K562 (cell line): ENCODE data around the gene CBFA2T2.

Experiments
- CTCF ChIP-seq, 3 experiments: IDR thresholded peaks in 2 of 3; conservative IDR thresholded peaks in 1 of 3; 2 replicates each; pipeline ENCODE4 v1.5.1; 2011 to 2012; ENCODE audit warnings: low read length in 3 of 3, mild to moderate bottlenecking in 3 of 3, control low read depth in 2 of 3, improper control_type of control experiment in 1 of 3, inconsistent platforms in 1 of 3, low read depth in 1 of 3, mixed read lengths in 1 of 3, moderate library complexity in 1 of 3; ENCODE audit not compliant: insufficient read depth in 2 of 3
- E2F1 ChIP-seq: sonication (generic); formaldehyde crosslinking; IDR thresholded peaks from 2 replicates; pipeline ENCODE4 v1.8.1; 2023; ENCODE audit warnings: mild to moderate bottlenecking, missing genetic modification reagents, moderate library complexity
- KAT7 ChIP-seq: sonication (generic); formaldehyde crosslinking; IDR thresholded peaks from 2 replicates; pipeline ENCODE4 v1.8.0; 2022; ENCODE audit warnings: missing genetic modification reagents, mild to moderate bottlenecking, borderline replicate concordance
- MLX ChIP-seq, 2 experiments: fragments of 450-650 bp in 1 of 2; sonication (generic) in 1 of 2; formaldehyde crosslinking; conservative IDR thresholded peaks; 2 replicates each; pipeline versions ENCODE4 v1.4.0 to v1.8.1; 2020 to 2022; ENCODE audit warnings: mild to moderate bottlenecking in 1 of 2, missing genetic modification reagents in 1 of 2
- POLR2A ChIP-seq: fragments of 450-650 bp; conservative IDR thresholded peaks from 2 replicates; pipeline ENCODE4 v1.6.1; 2016
- POLR2AphosphoS5 ChIP-seq: IDR thresholded peaks from 2 replicates; pipeline ENCODE4 v1.6.1; 2011; ENCODE audit warnings: mild to moderate bottlenecking, low read depth, low read length, moderate library complexity; ENCODE audit not compliant: control insufficient read depth, insufficient read depth
- SAFB ChIP-seq: fragments of 200-400 bp; formaldehyde crosslinking; IDR thresholded peaks from 2 replicates; pipeline ENCODE4 v1.6.1; 2017; ENCODE audit warnings: low read depth, low read length, borderline replicate concordance
- ZBTB26 ChIP-seq: fragments of 450-650 bp; formaldehyde crosslinking; IDR thresholded peaks from 2 replicates; pipeline ENCODE4 v1.4.0; 2022; ENCODE audit warnings: missing genetic modification characterization
- ZBTB43 ChIP-seq: sonication (generic); formaldehyde crosslinking; IDR thresholded peaks from 2 replicates; pipeline ENCODE4 v1.8.0; 2023; ENCODE audit warnings: mild to moderate bottlenecking, missing genetic modification reagents
- ZNF146 ChIP-seq: IDR thresholded peaks from one replicate; pipeline ENCODE4 v1.6.1; 2018; ENCODE audit warnings: missing compliant biosample characterization; ENCODE audit not compliant: unreplicated experiment
- ZNF165 ChIP-seq: fragments of 250-450 bp; sonication (Bioruptor Pico); IDR thresholded peaks from 2 replicates; pipeline ENCODE4 v1.4.0; 2020; ENCODE audit warnings: borderline replicate concordance
- ZNF76 ChIP-seq: fragments of 250-450 bp; sonication (Bioruptor Pico); IDR thresholded peaks from 2 replicates; pipeline ENCODE4 v1.4.0; 2020; ENCODE audit warnings: mild to moderate bottlenecking, moderate library complexity, borderline replicate concordance

GRCh38 chr20:33675136-33675959 lies 185.5 kb downstream of the CBFA2T2 start:
- TF ChIP-seq ZBTB43, result no peak
- no peak for TF ChIP-seq SAFB
- TF ChIP-seq E2F1 (CRISPR knock-in tag), result no peak
- 0 out of 2 replicates have a peak, but pooled peaks have one; percentile 3 for TF ChIP-seq POLR2AphosphoS5
- no peak for TF ChIP-seq POLR2A
- TF ChIP-seq MLX (CRISPR knock-in tag; conservative IDR thresholded peaks at IDR 0.05), result no peak
- TF ChIP-seq ZNF76, result no peak
- TF ChIP-seq KAT7 (CRISPR knock-in tag), result no peak
- TF ChIP-seq CTCF (IDR thresholded peaks at IDR 0.05 in 2 of 3, conservative IDR thresholded peaks at IDR 0.05 in 1 of 3; ENCODE audit: insufficient read depth in 2 of 3, low read depth in 1 of 3, low read length in 3 of 3), result no peak
- TF ChIP-seq ZNF165, result no peak
- TF ChIP-seq ZBTB26 (CRISPR knock-in tag), result no peak
- TF ChIP-seq ZNF146 (CRISPR knock-in tag), result no peak
